Measurements from ENCODE around the gene FAM13A. TPM values are rescaled to one million over a fixed set of nuclear protein-coding genes. Genes with fewer than 3 reads are reported as not detected.

Gene FAM13A
- total RNA-seq, 1 donor from 2014 or later: 2.7 TPM

DNA sequence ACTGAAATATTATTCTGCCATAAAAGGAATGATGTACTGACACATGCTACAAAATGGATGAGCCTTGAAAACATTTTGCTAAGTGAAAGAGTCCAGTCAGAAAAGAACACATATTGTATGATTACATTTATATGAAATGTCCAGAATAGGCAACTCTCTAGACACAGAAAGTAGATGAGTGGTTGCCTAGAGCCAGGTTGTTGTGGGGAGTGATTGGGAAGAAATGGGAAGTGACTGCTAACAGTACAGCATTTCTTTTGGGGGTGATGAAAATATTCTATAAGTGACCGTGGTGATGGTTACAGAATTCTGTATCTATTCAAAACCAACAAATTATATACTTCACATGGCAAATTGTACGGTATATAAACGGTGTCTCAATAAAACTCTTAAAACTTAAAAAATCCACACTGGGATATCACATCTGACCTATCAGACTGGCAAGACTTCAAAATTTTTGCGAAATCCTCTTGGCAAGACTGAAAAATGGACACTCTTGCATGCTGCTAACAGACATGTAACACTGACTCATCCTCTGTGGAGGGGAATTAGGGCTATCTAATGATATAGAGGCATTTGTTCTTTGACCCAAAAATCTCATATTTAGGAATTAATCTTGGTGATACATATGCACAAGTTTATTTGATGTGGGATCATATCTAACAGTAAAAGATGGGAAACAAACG, 71.8 kb downstream of the FAM13A start:
- H3K27ac Mint-ChIP-seq: no peak overlapping the region
- ATAC-seq (ENCODE audit: low read depth): no peak
- no peaks in the 10 kb centered on the region for H3K9me3 Mint-ChIP-seq
- intact Hi-C loops (cut with micrococcal nuclease): no loop called here
- no peak for DNase-seq
- no peaks in the 10 kb centered on the region for H3K27me3 Mint-ChIP-seq
- TF ChIP-seq, protein P1, sequence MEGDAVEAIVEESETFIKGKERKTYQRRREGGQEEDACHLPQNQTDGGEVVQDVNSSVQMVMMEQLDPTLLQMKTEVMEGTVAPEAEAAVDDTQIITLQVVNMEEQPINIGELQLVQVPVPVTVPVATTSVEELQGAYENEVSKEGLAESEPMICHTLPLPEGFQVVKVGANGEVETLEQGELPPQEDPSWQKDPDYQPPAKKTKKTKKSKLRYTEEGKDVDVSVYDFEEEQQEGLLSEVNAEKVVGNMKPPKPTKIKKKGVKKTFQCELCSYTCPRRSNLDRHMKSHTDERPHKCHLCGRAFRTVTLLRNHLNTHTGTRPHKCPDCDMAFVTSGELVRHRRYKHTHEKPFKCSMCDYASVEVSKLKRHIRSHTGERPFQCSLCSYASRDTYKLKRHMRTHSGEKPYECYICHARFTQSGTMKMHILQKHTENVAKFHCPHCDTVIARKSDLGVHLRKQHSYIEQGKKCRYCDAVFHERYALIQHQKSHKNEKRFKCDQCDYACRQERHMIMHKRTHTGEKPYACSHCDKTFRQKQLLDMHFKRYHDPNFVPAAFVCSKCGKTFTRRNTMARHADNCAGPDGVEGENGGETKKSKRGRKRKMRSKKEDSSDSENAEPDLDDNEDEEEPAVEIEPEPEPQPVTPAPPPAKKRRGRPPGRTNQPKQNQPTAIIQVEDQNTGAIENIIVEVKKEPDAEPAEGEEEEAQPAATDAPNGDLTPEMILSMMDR (IDR thresholded peaks at IDR 0.05): no peak
- ChIA-PET POLR2A (no interaction called here), CTCF (no interaction called here)
- H3K4me1 Mint-ChIP-seq: no peaks in the 10 kb centered on the region
- no peak overlapping the region for H3K4me3 Mint-ChIP-seq
- no peaks in the 10 kb centered on the region for H3K36me3 Mint-ChIP-seq (ENCODE audit: low read depth)

DNA sequence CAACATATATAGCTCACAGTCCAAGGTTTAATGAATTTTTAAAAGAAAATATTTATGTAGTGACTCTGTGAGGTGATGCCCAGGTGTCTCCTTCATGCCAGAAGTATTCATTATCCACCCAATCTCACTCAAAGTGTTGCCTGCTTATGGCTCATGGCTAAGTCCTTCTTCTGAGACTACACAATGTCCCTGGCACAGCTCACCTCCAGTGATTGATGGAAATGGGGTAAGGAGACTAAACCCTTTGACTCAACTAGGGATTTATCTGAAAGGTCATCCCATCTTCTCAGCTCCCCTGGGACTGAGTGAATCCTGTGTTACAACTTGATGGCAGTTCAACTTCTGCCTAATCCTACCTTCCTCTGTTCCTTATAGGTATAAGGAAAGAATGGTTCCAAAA, 74.2 kb downstream of the FAM13A start:
- Mint-ChIP-seq H3K9me3 (no peaks in the 10 kb centered on the region), H3K4me3 (no peak overlapping the region), H3K27ac (no peak overlapping the region), H3K4me1 (no peaks in the 10 kb centered on the region), H3K27me3 (no peaks in the 10 kb centered on the region), H3K36me3 (ENCODE audit: low read depth) (no peaks in the 10 kb centered on the region)
- DNase-seq (no peak), ATAC-seq (ENCODE audit: low read depth) (no peak)
- TF ChIP-seq, protein P1 (IDR thresholded peaks at IDR 0.05): no peak
- ChIA-PET POLR2A (no interaction called here), CTCF (no interaction called here)
- intact Hi-C loops (cut with micrococcal nuclease): no loop called here

DNA sequence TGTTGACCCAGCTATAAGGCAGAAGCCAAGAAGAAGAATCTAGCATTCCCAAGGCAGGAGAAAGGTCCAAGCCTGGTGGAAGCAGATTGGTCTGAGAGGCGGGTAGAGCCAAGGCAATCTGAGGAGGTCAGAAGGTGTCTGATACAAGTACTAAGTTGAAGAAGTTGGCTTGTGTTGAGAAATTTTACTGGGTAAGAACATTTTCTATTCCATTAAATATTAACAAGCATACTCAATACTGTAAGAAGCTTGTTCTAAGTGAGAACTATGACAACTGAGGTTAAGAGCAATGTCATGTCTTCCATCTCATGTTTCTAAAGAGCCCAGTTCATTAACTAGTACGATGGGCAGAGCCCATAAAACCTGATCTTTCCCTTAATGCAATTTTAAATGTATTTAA, 75.0 kb downstream of the FAM13A start:
- ChIA-PET POLR2A (no interaction called here), CTCF (no interaction called here)
- no peaks in the 10 kb centered on the region for H3K9me3 Mint-ChIP-seq
- no peak overlapping the region for H3K27ac Mint-ChIP-seq
- H3K36me3 Mint-ChIP-seq (ENCODE audit: low read depth): no peaks in the 10 kb centered on the region
- intact Hi-C loops (cut with micrococcal nuclease): no loop called here
- TF ChIP-seq, protein P1 (IDR thresholded peaks at IDR 0.05): no peak
- H3K27me3 Mint-ChIP-seq: no peaks in the 10 kb centered on the region
- DNase-seq (no peak), ATAC-seq (ENCODE audit: low read depth) (no peak)
- no peak overlapping the region for H3K4me3 Mint-ChIP-seq
- H3K4me1 Mint-ChIP-seq: no peaks in the 10 kb centered on the region

DNA sequence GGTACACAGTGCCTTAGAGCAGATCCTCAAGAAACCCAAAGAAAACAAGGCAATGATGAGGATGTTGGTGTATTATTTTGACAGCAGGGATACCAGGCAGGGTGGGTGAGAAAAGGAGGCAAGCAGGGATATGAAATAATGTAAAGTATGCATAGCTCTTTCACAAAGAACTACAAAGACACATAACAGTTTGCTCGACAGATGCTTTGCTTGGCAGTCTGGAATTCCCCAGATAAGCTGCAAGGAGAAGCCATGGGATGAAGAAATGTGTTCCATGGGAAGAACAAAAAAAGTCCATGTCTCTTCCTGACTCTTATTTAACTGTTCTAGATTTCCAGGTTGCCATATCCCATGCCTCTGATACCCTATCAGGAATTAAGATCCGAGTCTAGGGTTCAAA, 75.4 kb downstream of the FAM13A start:
- Mint-ChIP-seq H3K4me3 (no peak overlapping the region), H3K36me3 (ENCODE audit: low read depth) (no peaks in the 10 kb centered on the region)
- no peak for DNase-seq

DNA sequence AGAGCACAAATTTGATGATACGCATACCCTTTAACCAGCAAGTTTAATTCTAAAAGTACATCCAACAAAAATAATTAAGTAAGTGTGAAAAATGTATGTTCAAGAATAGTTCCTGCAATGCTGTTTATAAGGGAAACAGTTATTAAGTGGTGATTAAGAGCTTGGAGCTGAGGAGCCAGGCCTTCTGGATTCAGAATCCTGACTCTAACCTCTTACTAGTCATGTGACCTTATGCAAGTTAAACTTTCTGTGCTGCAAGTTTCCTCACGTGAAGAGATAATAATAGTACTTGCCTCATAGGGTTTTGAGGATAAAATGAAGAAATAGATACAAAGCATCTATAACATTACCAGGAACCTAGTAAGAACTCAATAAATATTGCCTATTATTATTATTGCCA, 77.7 kb downstream of the FAM13A start:
- Mint-ChIP-seq H3K36me3 (ENCODE audit: low read depth) (no peaks in the 10 kb centered on the region), H3K9me3 (no peaks in the 10 kb centered on the region), H3K4me1 (no peaks in the 10 kb centered on the region), H3K4me3 (no peak overlapping the region), H3K27ac (no peak overlapping the region), H3K27me3 (no peaks in the 10 kb centered on the region)
- POLR2A ChIA-PET: no interaction called here
- CTCF ChIA-PET: no interaction called here
- intact Hi-C loops (cut with micrococcal nuclease): no loop called here
- ATAC-seq (ENCODE audit: low read depth) (no peak), DNase-seq (no peak)
- TF ChIP-seq, protein P1 (IDR thresholded peaks at IDR 0.05): no peak

More for the DNA sequence above, 75.4 kb downstream of the FAM13A start:
- Mint-ChIP-seq H3K27ac (no peak overlapping the region), H3K4me1 (no peaks in the 10 kb centered on the region), H3K9me3 (no peaks in the 10 kb centered on the region), H3K27me3 (no peaks in the 10 kb centered on the region)
- ChIA-PET CTCF (no interaction called here), POLR2A (no interaction called here)
- TF ChIP-seq, protein P1 (IDR thresholded peaks at IDR 0.05): no peak
- ATAC-seq (ENCODE audit: low read depth): no peak
- intact Hi-C loops (cut with micrococcal nuclease): no loop called here

Data from activated B cell treated with CpG ODN at 0.5 μM for 24 hours (primary cell).